H9 (cell line): ENCODE measurements around the gene VGF. TPM values are rescaled to one million over a fixed set of nuclear protein-coding genes. Genes with fewer than 3 reads are reported as not detected.

Experiments used
- DNase-seq: peaks from one replicate; pipeline ENCODE4 v3.0.0-alpha.2; 2017
- H2AFZ ChIP-seq: one replicate; pipeline ENCODE4 v1.6.1; 2013; ENCODE audit warnings: mild to moderate bottlenecking, low read length, control low read depth, moderate library complexity
- H2AK5ac ChIP-seq: 2 replicates; pipeline ENCODE4 v1.6.1; 2013; ENCODE audit warnings: low read length, control low read depth, mixed read lengths; ENCODE audit not compliant: insufficient read length
- H2BK120ac ChIP-seq: one replicate; pipeline ENCODE4 v1.6.1; 2013; ENCODE audit warnings: low read depth, mild to moderate bottlenecking, low read length, control low read depth, inconsistent platforms; ENCODE audit not compliant: poor library complexity, severe bottlenecking
- H2BK12ac ChIP-seq: 2 replicates; pipeline ENCODE4 v1.6.1; 2013; ENCODE audit warnings: low read length, control low read depth, mixed read lengths, low read depth; ENCODE audit not compliant: insufficient read length
- H2BK15ac ChIP-seq: 2 replicates; pipeline ENCODE4 v1.6.1; 2013; ENCODE audit warnings: low read depth, low read length, control low read depth
- H2BK20ac ChIP-seq: one replicate; pipeline ENCODE4 v1.6.1; 2013; ENCODE audit warnings: low read depth, mild to moderate bottlenecking, low read length, control low read depth, inconsistent platforms; ENCODE audit not compliant: poor library complexity, severe bottlenecking
- H2BK5ac ChIP-seq: 2 replicates; pipeline ENCODE4 v1.6.1; 2013; ENCODE audit warnings: low read length, control low read depth, mixed read lengths; ENCODE audit not compliant: insufficient read length
- H3K14ac ChIP-seq: 2 replicates; pipeline ENCODE4 v1.6.1; 2013; ENCODE audit warnings: low read length, control low read depth; ENCODE audit not compliant: insufficient read depth
- H3K18ac ChIP-seq: 2 replicates; pipeline ENCODE4 v1.6.1; 2013; ENCODE audit warnings: low read depth, mild to moderate bottlenecking, mixed read lengths, low read length, control low read depth; ENCODE audit not compliant: insufficient read length
- H3K23ac ChIP-seq: 2 replicates; pipeline ENCODE4 v1.6.1; 2013; ENCODE audit warnings: low read length, control low read depth, mixed read lengths, low read depth; ENCODE audit not compliant: insufficient read length
- H3K23me2 ChIP-seq: 2 replicates; pipeline ENCODE4 v1.6.1; 2013; ENCODE audit warnings: low read depth, mild to moderate bottlenecking, mixed read lengths, low read length, control low read depth; ENCODE audit not compliant: insufficient read length, poor library complexity, severe bottlenecking
- H3K27ac ChIP-seq: 2 replicates; pipeline ENCODE4 v1.5.1; 2013; ENCODE audit warnings: low read length, control low read depth, mixed read lengths, low read depth; ENCODE audit not compliant: insufficient read length
- H3K27me3 ChIP-seq: 2 replicates; pipeline ENCODE4 v1.6.1; 2013; ENCODE audit warnings: low read length, control low read depth, inconsistent platforms; ENCODE audit not compliant: insufficient read depth
- H3K4ac ChIP-seq: 2 replicates; pipeline ENCODE4 v1.6.1; 2013; ENCODE audit warnings: low read depth, mild to moderate bottlenecking, control low read depth, inconsistent platforms, low read length, moderate library complexity
- H3K4me1 ChIP-seq: 2 replicates; pipeline ENCODE4 v1.6.1; 2013; ENCODE audit warnings: low read length, control low read depth, inconsistent platforms; ENCODE audit not compliant: insufficient read depth
- H3K4me2 ChIP-seq: 2 replicates; pipeline ENCODE4 v1.6.1; 2013; ENCODE audit warnings: low read length, control low read depth, mixed read lengths; ENCODE audit not compliant: insufficient read length, insufficient read depth
- H3K56ac ChIP-seq: 2 replicates; pipeline ENCODE4 v1.6.1; 2013; ENCODE audit warnings: low read depth, mild to moderate bottlenecking, mixed read lengths, low read length, control low read depth; ENCODE audit not compliant: insufficient read length
- H3K79me1 ChIP-seq: 2 replicates; pipeline ENCODE4 v1.6.1; 2013; ENCODE audit warnings: low read depth, mild to moderate bottlenecking, moderate library complexity, low read length, control low read depth, inconsistent platforms; ENCODE audit not compliant: insufficient read depth, poor library complexity, severe bottlenecking
- H3K79me2 ChIP-seq: 2 replicates; pipeline ENCODE4 v1.6.1; 2013; ENCODE audit warnings: low read length, control low read depth, inconsistent platforms; ENCODE audit not compliant: insufficient read depth
- H3K9ac ChIP-seq: 2 replicates; pipeline ENCODE4 v1.6.1; 2013; ENCODE audit warnings: low read length, control low read depth, mixed read lengths; ENCODE audit not compliant: insufficient read length; ENCODE audit errors: extremely low read depth
- H3K9me3 ChIP-seq: one replicate; pipeline ENCODE4 v1.6.1; 2013; ENCODE audit warnings: low read depth, low read length, inconsistent platforms; ENCODE audit not compliant: control insufficient read depth
- H3T11ph ChIP-seq: one replicate; pipeline ENCODE4 v1.6.1; 2013; ENCODE audit warnings: mild to moderate bottlenecking, low read length, control low read depth, inconsistent platforms
- H4K20me1 ChIP-seq: one replicate; pipeline ENCODE4 v1.6.1; 2013; ENCODE audit not compliant: control insufficient read depth, insufficient read length, insufficient read depth
- H4K5ac ChIP-seq: 2 replicates; pipeline ENCODE4 v1.6.1; 2013; ENCODE audit warnings: low read depth, mild to moderate bottlenecking, mixed read lengths, low read length, control low read depth; ENCODE audit not compliant: insufficient read length
- H4K8ac ChIP-seq: replicated peaks from 2 replicates; pipeline ENCODE4 v1.6.1; 2013; ENCODE audit warnings: low read length, control low read depth, mixed read lengths, low read depth; ENCODE audit not compliant: insufficient read length
- H4K91ac ChIP-seq: 2 replicates; pipeline ENCODE4 v1.6.1; 2013; ENCODE audit warnings: low read depth, mild to moderate bottlenecking, moderate library complexity, mixed read lengths, low read length, control low read depth; ENCODE audit not compliant: insufficient read length
- H3K27ac Mint-ChIP-seq, 3 experiments: 2 replicates in 2 of 3; 3 replicates in 1 of 3; pipeline ENCODE4 v1.8.0; 2020 to 2021; ENCODE audit warnings: mixed read lengths in 3 of 3, mild to moderate bottlenecking in 1 of 3, moderate library complexity in 1 of 3
- H3K27me3 Mint-ChIP-seq: 2 replicates; pipeline ENCODE4 v1.8.0; 2021; ENCODE audit warnings: low read depth, mild to moderate bottlenecking, moderate library complexity, mixed read lengths
- H3K36me3 Mint-ChIP-seq, 3 experiments: 2 replicates in 2 of 3; 3 replicates in 1 of 3; pipeline ENCODE4 v1.8.0; 2020 to 2021; ENCODE audit warnings: low read depth in 3 of 3, mixed read lengths in 3 of 3; ENCODE audit not compliant: insufficient read depth in 1 of 3
- H3K4me1 Mint-ChIP-seq, 2 experiments: 2 replicates each; pipeline ENCODE4 v1.8.0; 2020; ENCODE audit warnings: mixed read lengths in 2 of 2
- H3K4me3 Mint-ChIP-seq, 2 experiments: 2 replicates in 1 of 2; 3 replicates in 1 of 2; pipeline ENCODE4 v1.8.0; 2020 to 2021; ENCODE audit warnings: mild to moderate bottlenecking in 2 of 2, mixed read lengths in 2 of 2, moderate library complexity in 1 of 2
- H3K9me3 Mint-ChIP-seq, 2 experiments: 2 replicates in 1 of 2; 3 replicates in 1 of 2; pipeline ENCODE4 v1.8.0; 2020; ENCODE audit warnings: mild to moderate bottlenecking in 2 of 2, mixed read lengths in 2 of 2, moderate library complexity in 1 of 2
- WGBS: extraction: QIAGEN DNeasy Blood & Tissue Kit; methylation state at CpG from one replicate; pipeline ENCODE4 v1.1.7; 2013; ENCODE audit warnings: missing lambda C conversion rate, low lambda C conversion rate, mixed read lengths; ENCODE audit not compliant: insufficient read length; ENCODE audit errors: extremely low coverage; 5-methylcytosine and 5-hydroxymethylcytosine counted together
- total RNA-seq: library from RNA; stranded (reverse); gene quantifications from 2 replicates; pipeline ENCODE4 v1.2.1, GENCODE V29; 2021
- TF ChIP-seq, protein P1 (sequence below): fragments of 200-600 bp; sonication (generic); conservative IDR thresholded peaks from 3 replicates; pipeline ENCODE4 v1.8.0; 2021; ENCODE audit warnings: antibody characterized with exemption, mild to moderate bottlenecking

Gene VGF
- total RNA-seq, 1 experiment from 2014 or later = 37.1 TPM

DNA sequence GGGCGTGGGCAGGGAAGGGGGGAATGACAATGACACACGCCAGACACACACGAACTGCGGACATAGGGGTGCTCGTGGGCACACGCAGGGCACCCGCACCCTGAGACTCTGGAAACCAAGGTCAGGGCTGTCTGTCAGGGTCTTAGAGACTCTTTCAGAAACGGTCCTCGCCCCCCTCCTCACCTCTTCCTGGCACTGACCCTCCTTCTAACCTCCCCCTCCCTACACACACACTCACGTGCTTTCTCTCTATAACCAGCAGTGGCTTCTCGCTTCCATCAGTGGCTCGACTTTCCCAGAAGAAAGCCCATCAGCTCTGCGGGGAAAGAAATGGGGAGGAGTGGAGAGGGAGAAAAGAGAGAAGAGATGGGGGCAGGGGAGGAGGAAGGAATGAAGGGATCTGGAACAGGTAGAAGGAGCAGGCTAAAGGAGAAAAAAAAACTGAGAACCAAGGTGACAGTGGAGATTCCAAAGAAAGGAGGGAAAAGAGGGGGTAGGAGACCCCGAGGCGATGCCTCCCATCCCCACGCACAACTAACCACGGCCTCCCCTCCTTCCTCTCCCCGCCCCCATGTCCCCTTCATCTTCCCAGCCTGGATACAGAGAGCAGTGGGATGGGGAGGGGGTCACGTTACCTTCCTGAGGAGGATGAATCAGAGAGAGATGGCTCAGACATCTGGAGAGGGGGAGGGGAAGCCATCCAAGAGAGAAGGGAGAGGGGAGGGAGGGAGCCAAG lies 1.7 kb upstream of the VGF start:
- H3K18ac ChIP-seq = no peak overlapping the region
- no peaks in the 10 kb centered on the region for H3K9me3 ChIP-seq
- Mint-ChIP-seq H3K27ac (peak overlapping the region in 1 of 3 experiments; percentile 91; a peak in 2 of 7 replicates), H3K27me3 (peaks cover 73% of the 10 kb centered on the region), H3K4me3 (peak overlapping the region; percentile 82 to 87), H3K9me3 (no peaks in the 10 kb centered on the region), H3K36me3 (no peaks in the 10 kb centered on the region), H3K4me1 (peaks cover 62 to 72% of the 10 kb centered on the region in 2 experiments)
- peaks cover 33% of the 10 kb centered on the region for H3K27me3 ChIP-seq
- H2BK15ac ChIP-seq = no peak overlapping the region
- H3K9ac ChIP-seq = no peak overlapping the region
- H2BK5ac ChIP-seq = no peak overlapping the region
- no peak overlapping the region for H3K56ac ChIP-seq
- TF ChIP-seq, protein P1, sequence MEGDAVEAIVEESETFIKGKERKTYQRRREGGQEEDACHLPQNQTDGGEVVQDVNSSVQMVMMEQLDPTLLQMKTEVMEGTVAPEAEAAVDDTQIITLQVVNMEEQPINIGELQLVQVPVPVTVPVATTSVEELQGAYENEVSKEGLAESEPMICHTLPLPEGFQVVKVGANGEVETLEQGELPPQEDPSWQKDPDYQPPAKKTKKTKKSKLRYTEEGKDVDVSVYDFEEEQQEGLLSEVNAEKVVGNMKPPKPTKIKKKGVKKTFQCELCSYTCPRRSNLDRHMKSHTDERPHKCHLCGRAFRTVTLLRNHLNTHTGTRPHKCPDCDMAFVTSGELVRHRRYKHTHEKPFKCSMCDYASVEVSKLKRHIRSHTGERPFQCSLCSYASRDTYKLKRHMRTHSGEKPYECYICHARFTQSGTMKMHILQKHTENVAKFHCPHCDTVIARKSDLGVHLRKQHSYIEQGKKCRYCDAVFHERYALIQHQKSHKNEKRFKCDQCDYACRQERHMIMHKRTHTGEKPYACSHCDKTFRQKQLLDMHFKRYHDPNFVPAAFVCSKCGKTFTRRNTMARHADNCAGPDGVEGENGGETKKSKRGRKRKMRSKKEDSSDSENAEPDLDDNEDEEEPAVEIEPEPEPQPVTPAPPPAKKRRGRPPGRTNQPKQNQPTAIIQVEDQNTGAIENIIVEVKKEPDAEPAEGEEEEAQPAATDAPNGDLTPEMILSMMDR = no peak
- H3K27ac ChIP-seq = no peak overlapping the region
- H3K79me2 ChIP-seq = no peaks in the 10 kb centered on the region
- peaks cover 55% of the 10 kb centered on the region for H3K23me2 ChIP-seq
- H4K5ac ChIP-seq = no peak overlapping the region
- no CpG with 5 or more reads among the region's 19 CpGs for WGBS
- H3K4me1 ChIP-seq = peaks cover 18% of the 10 kb centered on the region; the same call in 1 of the 2 replicates
- H3K79me1 ChIP-seq = no peaks in the 10 kb centered on the region
- H4K20me1 ChIP-seq = no peaks in the 10 kb centered on the region
- H3K23ac ChIP-seq = no peak overlapping the region
- H4K91ac ChIP-seq = no peak overlapping the region
- H2BK120ac ChIP-seq = no peak overlapping the region
- no peak overlapping the region for H2BK12ac ChIP-seq
- H3K4me2 ChIP-seq = peak overlapping the region; percentile 63
- H2AK5ac ChIP-seq = no peak overlapping the region
- H2AFZ ChIP-seq = no peak overlapping the region
- no peak overlapping the region for H2BK20ac ChIP-seq
- H3K4ac ChIP-seq = no peak overlapping the region
- H3K14ac ChIP-seq = no peak overlapping the region
- H3T11ph ChIP-seq = no peak overlapping the region
- DNase-seq = peak; percentile 88
- no peak overlapping the region for H4K8ac ChIP-seq
